Calu3 (cell line): ENCODE data around the gene OCEL1. TPM values are rescaled to one million over a fixed set of nuclear protein-coding genes. Genes with fewer than 3 reads are reported as not detected.

Experiments
- BruUV-seq: library from RNA; stranded (reverse); fragments of 400-500 nt; replicated peaks from 2 replicates; lab custom pipeline; 2021; lab: Mats Ljungman, UMichigan
- CTCF ChIA-PET: fragments of 300-600 bp; sonication (Branson Sonifier 250); formaldehyde crosslinking; loops from one replicate; lab custom pipeline; 2022; ENCODE audit warnings: antibody characterized with exemption; lab: Charles Lee
- DNase-seq: peaks from one replicate; pipeline ENCODE4 v3.0.0; 2022
- H3K27ac Mint-ChIP-seq: one replicate; pipeline ENCODE4 v1.8.0; 2022; ENCODE audit warnings: mixed read lengths; ENCODE audit not compliant: unreplicated experiment
- H3K27me3 Mint-ChIP-seq: one replicate; pipeline ENCODE4 v1.8.0; 2022; ENCODE audit warnings: mixed read lengths; ENCODE audit not compliant: unreplicated experiment
- H3K36me3 Mint-ChIP-seq: one replicate; pipeline ENCODE4 v1.8.0; 2022; ENCODE audit warnings: mild to moderate bottlenecking, moderate library complexity, mixed read lengths; ENCODE audit not compliant: insufficient read depth, unreplicated experiment
- H3K4me1 Mint-ChIP-seq: one replicate; pipeline ENCODE4 v1.8.0; 2022; ENCODE audit warnings: mild to moderate bottlenecking, low read depth, mixed read lengths; ENCODE audit not compliant: unreplicated experiment
- H3K4me3 Mint-ChIP-seq: one replicate; pipeline ENCODE4 v1.8.0; 2022; ENCODE audit warnings: mild to moderate bottlenecking, low read depth, moderate library complexity, mixed read lengths; ENCODE audit not compliant: unreplicated experiment
- H3K9me3 Mint-ChIP-seq: one replicate; pipeline ENCODE4 v1.8.0; 2022; ENCODE audit warnings: low read depth, mixed read lengths; ENCODE audit not compliant: unreplicated experiment
- intact Hi-C: fragments of 100-400 bp; cut with micrococcal nuclease; formaldehyde crosslinking; loops from one replicate; pipeline ENCODE4 v1.10.0; 2022; ENCODE audit not compliant: unreplicated experiment
- total RNA-seq: library from RNA; stranded (reverse); gene quantifications from 2 replicates; pipeline ENCODE4 v1.2.3, GENCODE V29; 2022
- TF ChIP-seq, protein P1 (sequence below): fragments of 200-600 bp; IDR thresholded peaks from one replicate; pipeline ENCODE4 v1.8.0; 2022; ENCODE audit warnings: antibody characterized with exemption; ENCODE audit not compliant: unreplicated experiment

Gene OCEL1
- total RNA-seq, 1 experiment from 2014 or later, result 12.2 TPM

DNA sequence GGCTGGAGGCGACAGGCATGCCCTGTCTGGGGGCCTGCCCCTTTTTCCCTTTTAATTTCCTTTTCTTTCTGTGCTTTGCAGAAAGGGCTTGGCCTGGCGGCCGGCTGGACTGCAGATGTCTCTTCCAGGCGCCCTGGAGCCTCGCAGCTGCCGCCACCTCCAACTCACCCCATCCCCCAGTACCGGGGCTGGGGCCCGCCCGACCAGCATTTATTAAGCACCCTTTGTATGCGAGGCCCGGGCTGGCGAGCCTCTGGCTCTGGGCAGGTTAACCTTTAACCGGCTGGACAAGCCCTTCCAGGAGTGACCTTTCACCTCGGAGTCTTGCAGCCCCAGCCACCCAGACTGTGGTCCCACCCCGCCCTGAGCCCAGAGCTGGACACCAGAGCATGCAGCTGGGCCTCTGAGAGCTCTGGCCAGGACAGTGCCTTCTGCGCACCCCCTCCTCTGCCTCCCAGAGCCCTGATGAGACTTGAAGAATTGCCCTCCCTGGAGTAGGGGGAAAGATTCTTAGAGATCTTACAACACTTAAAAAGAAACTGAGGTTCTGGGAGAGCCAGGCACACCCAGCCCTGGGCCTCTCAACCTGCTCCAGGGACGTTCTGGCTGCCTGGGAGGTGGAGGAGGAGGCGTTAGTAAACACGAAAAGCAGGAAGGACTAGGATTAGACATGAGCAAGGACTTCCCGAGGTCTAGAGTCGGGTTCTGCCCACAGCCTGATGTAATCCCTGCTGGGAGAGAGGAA, 20.8 kb downstream of the OCEL1 start:
- no TSS peak for BruUV-seq
- Mint-ChIP-seq H3K27ac (peak overlapping the region; percentile 67), H3K36me3 (peaks cover 38% of the 10 kb centered on the region), H3K27me3 (no peaks in the 10 kb centered on the region), H3K9me3 (no peaks in the 10 kb centered on the region), H3K4me3 (peak overlapping the region; percentile 74), H3K4me1 (peaks cover 44% of the 10 kb centered on the region)
- DNase-seq, result no peak
- TF ChIP-seq, protein P1, sequence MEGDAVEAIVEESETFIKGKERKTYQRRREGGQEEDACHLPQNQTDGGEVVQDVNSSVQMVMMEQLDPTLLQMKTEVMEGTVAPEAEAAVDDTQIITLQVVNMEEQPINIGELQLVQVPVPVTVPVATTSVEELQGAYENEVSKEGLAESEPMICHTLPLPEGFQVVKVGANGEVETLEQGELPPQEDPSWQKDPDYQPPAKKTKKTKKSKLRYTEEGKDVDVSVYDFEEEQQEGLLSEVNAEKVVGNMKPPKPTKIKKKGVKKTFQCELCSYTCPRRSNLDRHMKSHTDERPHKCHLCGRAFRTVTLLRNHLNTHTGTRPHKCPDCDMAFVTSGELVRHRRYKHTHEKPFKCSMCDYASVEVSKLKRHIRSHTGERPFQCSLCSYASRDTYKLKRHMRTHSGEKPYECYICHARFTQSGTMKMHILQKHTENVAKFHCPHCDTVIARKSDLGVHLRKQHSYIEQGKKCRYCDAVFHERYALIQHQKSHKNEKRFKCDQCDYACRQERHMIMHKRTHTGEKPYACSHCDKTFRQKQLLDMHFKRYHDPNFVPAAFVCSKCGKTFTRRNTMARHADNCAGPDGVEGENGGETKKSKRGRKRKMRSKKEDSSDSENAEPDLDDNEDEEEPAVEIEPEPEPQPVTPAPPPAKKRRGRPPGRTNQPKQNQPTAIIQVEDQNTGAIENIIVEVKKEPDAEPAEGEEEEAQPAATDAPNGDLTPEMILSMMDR, result no peak
- intact Hi-C loops, result no loop called here
- CTCF ChIA-PET, result no interaction called here

DNA sequence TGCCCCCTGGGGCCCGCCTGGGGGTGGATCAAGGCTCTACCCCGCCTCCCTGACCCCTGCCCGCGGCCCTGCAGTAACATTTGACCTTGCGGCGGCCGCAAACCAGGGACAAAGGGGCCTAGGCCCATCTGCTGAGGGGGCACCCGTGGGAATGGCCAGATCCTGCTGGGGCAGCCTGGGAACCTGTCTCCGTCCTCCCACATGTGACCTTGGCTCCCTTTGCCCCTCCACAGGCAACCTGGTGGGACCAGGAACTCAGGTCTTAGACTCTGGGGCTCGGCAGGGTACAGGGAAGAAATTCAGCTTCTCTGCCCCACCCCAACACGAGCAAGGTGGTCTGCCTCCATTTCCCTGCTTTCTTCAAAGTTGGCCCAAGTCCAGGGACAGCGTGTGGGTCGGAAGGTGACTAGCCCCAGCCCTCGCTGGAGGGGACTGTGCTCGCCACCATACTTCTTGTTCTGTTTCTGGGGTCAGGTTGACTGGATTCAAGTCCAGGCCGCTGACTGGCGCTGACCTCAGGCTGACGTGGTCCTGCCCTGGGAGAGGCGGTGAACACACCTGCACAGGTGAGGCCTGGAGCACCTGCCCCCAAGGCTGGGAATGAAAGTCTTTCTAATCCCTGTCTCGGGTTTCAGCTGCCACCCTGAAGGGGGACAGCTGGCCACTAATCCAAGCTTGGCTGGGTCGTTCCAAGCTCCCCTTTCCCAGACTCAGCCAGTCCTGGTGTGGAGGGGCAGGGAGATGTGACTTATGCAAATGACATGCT, 22.2 kb downstream of the OCEL1 start:
- intact Hi-C loops, result no loop called here
- no TSS peak for BruUV-seq
- Mint-ChIP-seq H3K4me1 (peaks cover 38% of the 10 kb centered on the region), H3K27ac (no peak overlapping the region), H3K36me3 (peaks cover 32% of the 10 kb centered on the region), H3K4me3 (no peak overlapping the region), H3K27me3 (no peaks in the 10 kb centered on the region), H3K9me3 (no peaks in the 10 kb centered on the region)
- peak; percentile 24 for DNase-seq
- CTCF ChIA-PET, result interaction anchor here (0.6 to 1.0 kb wide), 2 partner anchors 12 to 206 kb away, joined by 3 to 4 read pairs; no protein-coding TSS in a partner anchor
- TF ChIP-seq, protein P1, result no peak

DNA sequence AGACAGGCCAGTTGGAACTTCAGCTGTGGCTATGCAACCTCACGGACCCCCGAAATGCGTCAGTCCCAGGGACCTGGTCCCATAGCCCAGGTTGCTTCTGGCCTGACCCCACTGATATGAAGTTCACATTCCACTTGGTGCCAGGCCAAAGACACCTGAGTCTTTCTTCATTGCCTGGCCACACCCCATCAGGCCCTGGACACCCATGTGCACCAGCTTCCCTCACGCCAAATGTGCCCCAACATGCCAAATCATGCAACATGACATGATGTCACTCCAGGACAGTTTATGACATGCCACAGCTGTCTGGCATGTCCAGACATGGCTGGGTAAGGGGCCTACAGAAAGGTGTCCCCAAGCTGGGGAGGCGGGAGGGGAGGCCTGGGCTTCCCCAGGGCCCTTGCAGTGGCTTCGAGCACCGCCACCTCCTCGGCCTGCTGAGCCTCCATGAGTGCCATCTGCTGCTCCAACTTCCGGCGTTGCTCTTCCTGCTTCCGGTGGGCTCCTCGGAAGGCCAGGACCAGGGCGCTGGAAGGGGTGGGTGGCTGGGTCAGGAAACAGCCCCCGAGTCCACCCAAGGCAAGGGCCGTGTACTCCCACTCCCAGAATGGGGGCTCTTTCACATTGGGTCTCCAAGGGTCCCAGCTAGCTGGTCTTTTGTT, 24.0 kb downstream of the OCEL1 start:
- intact Hi-C loops, result no loop called here
- DNase-seq, result no peak
- Mint-ChIP-seq H3K9me3 (no peaks in the 10 kb centered on the region), H3K4me3 (no peak overlapping the region), H3K36me3 (peaks cover 14% of the 10 kb centered on the region), H3K27ac (no peak overlapping the region), H3K4me1 (peaks cover 41% of the 10 kb centered on the region), H3K27me3 (no peaks in the 10 kb centered on the region)
- CTCF ChIA-PET, result no interaction called here
- no TSS peak for BruUV-seq
- TF ChIP-seq, protein P1, result no peak

DNA sequence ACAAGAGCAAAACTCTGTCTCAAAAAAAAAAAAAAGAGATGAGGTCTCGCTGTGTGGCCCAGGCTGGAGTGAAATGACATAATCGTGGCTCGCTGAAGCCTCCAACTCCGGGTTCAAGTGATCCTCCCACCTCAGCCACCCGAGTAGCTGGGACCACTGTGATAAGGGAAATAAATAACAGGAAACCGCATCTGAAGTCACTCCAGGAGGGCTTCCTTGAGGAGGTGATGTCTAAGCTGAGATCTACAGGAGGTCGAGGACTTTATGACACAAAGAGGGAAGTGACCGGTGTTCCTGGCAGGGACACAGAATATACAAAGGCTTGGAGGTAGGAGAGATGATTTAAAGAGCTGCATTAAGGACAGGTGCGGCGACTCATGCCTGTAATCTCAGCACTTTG, 28.6 kb downstream of the OCEL1 start:
- CTCF ChIA-PET, result interaction anchor here (0.7 kb wide), 1 partner anchor 1009 kb away, joined by 4 read pairs; no protein-coding TSS in a partner anchor
- no peaks in the 10 kb centered on the region for H3K27me3 Mint-ChIP-seq
- no peak overlapping the region for H3K4me3 Mint-ChIP-seq
- TF ChIP-seq, protein P1, result no peak
- no peaks in the 10 kb centered on the region for H3K36me3 Mint-ChIP-seq
- peaks cover 11% of the 10 kb centered on the region for H3K4me1 Mint-ChIP-seq
- intact Hi-C loops, result no loop called here
- BruUV-seq, result no TSS peak
- H3K9me3 Mint-ChIP-seq, result no peaks in the 10 kb centered on the region
- DNase-seq, result no peak
- no peak overlapping the region for H3K27ac Mint-ChIP-seq
